GM12878 (cell line): Measurements from ENCODE around the gene ISLR2. TPM values are rescaled to one million over a fixed set of nuclear protein-coding genes. Genes with fewer than 3 reads are reported as not detected.

Experiments
- ATAC-seq: fragments of 200-7000 bp; cut with Tn5 transposase; 3 replicates; pipeline ENCODE4 v1.9.1; 2020; ENCODE audit warnings: mild to moderate bottlenecking, moderate library complexity
- BruUV-seq: library from RNA; stranded (reverse); fragments of 400-500 nt; replicated peaks from 2 replicates; lab custom pipeline; 2021; lab: Mats Ljungman, UMichigan
- CTCF ChIA-PET: fragments of 300-600 bp; sonication (Branson Sonifier 250); formaldehyde crosslinking; extraction: SDS; loops from one replicate; lab custom pipeline; 2021; ENCODE audit warnings: inconsistent platforms; lab: Yijun Ruan, JAX
- POLR2A ChIA-PET: fragments of 350-600 bp; formaldehyde crosslinking; extraction: SDS; loops from one replicate; lab custom pipeline; 2021; ENCODE audit warnings: inconsistent platforms; lab: Charles Lee
- RAD21 ChIA-PET: fragments of 300-600 bp; sonication (Branson Sonifier 250); formaldehyde crosslinking; loops from one replicate; lab custom pipeline; 2023; ENCODE audit warnings: antibody characterized with exemption; ENCODE audit not compliant: unreplicated experiment; lab: Charles Lee
- SMC1A ChIA-PET: fragments of 300-600 bp; sonication (Branson Sonifier 250); formaldehyde crosslinking; loops from one replicate; lab custom pipeline; 2023; ENCODE audit not compliant: unreplicated experiment, uncharacterized antibody; lab: Charles Lee
- DNase-seq: peaks from one replicate; pipeline ENCODE4 v3.0.0-alpha.2; 2011; ENCODE audit warnings: low read depth, low spot score
- FAIRE-seq: peaks from 3 replicates; lab custom pipeline; 2011; peaks lifted over from hg19 to GRCh38; lab: Jason Lieb, UNC
- H2AFZ ChIP-seq: 2 replicates; pipeline ENCODE4 v1.6.0; 2011; ENCODE audit warnings: low read depth, low read length, control low read depth; ENCODE audit not compliant: control insufficient read depth
- H3K27ac ChIP-seq: 2 replicates; pipeline ENCODE4 v1.5.1; 2011; ENCODE audit warnings: control low read depth; ENCODE audit not compliant: control insufficient read depth, insufficient read depth
- H3K27me3 ChIP-seq, 2 experiments: replicated peaks in 1 of 2; 2 replicates each; pipeline versions ENCODE4 v1.6.0 to v1.6.1; 2011; ENCODE audit warnings: low read length in 1 of 2; ENCODE audit not compliant: control insufficient read depth in 2 of 2, insufficient read depth in 2 of 2
- H3K36me3 ChIP-seq, 2 experiments: 2 replicates each; pipeline ENCODE4 v1.5.1; 2011; ENCODE audit warnings: low read length in 1 of 2; ENCODE audit not compliant: control insufficient read depth in 2 of 2, insufficient read depth in 2 of 2
- H3K4me1 ChIP-seq: 2 replicates; pipeline ENCODE4 v1.6.1; 2011; ENCODE audit warnings: mild to moderate bottlenecking, low read length, moderate library complexity, mixed read lengths; ENCODE audit not compliant: control insufficient read depth, insufficient read depth
- H3K4me2 ChIP-seq: 2 replicates; pipeline ENCODE4 v1.6.0; 2011; ENCODE audit warnings: control low read depth; ENCODE audit not compliant: control insufficient read depth, insufficient read depth
- H3K4me3 ChIP-seq: fragments of 200-600 bp; sonication (generic); 2 replicates; pipeline ENCODE4 v1.5.1; 2016
- H3K79me2 ChIP-seq: 2 replicates; pipeline ENCODE4 v1.6.0; 2011; ENCODE audit warnings: low read length; ENCODE audit not compliant: control insufficient read depth, insufficient read depth
- H3K9ac ChIP-seq: 2 replicates; pipeline ENCODE4 v1.8.0; 2011; ENCODE audit warnings: low read length, control low read depth, mixed read lengths; ENCODE audit not compliant: control insufficient read depth, insufficient read depth
- H3K9me3 ChIP-seq: replicated peaks from 3 replicates; pipeline ENCODE4 v1.5.1; 2011; ENCODE audit warnings: mild to moderate bottlenecking, low read length; ENCODE audit not compliant: control insufficient read depth, insufficient read depth
- H4K20me1 ChIP-seq: 2 replicates; pipeline ENCODE4 v1.6.0; 2011; ENCODE audit not compliant: control insufficient read depth, insufficient read depth
- ATF2 ChIP-seq: IDR thresholded peaks from 2 replicates; pipeline ENCODE4 v1.6.1; 2012; ENCODE audit warnings: low read length, inconsistent platforms
- DPF2 ChIP-seq: fragments of 450-650 bp; IDR thresholded peaks from 2 replicates; pipeline ENCODE4 v1.6.1; 2017; ENCODE audit warnings: mild to moderate bottlenecking
- E4F1 ChIP-seq: fragments of 450-650 bp; IDR thresholded peaks from 2 replicates; pipeline ENCODE4 v1.6.1; 2018; ENCODE audit warnings: borderline replicate concordance, mild to moderate bottlenecking; ENCODE audit not compliant: partially characterized antibody
- ELK1 ChIP-seq: IDR thresholded peaks from 2 replicates; pipeline ENCODE4 v1.6.1; 2012; ENCODE audit warnings: low read depth, low read length, improper control_type of control experiment
- EP300 ChIP-seq, 2 experiments: fragments of 150-350 bp in 1 of 2; IDR thresholded peaks; 2 replicates each; pipeline ENCODE4 v1.6.1; 2011 to 2012; ENCODE audit warnings: low read depth in 2 of 2, low read length in 2 of 2, borderline replicate concordance in 1 of 2, improper control_type of control experiment in 1 of 2, inconsistent platforms in 1 of 2; ENCODE audit not compliant: control insufficient read depth in 1 of 2
- IKZF1 ChIP-seq: fragments of 450-650 bp; conservative IDR thresholded peaks from 2 replicates; pipeline ENCODE4 v1.6.1; 2017; ENCODE audit warnings: antibody characterized with exemption, mild to moderate bottlenecking
- KDM1A ChIP-seq: fragments of 200-600 bp; sonication (generic); IDR thresholded peaks from 2 replicates; pipeline ENCODE4 v1.6.1; 2016; ENCODE audit warnings: borderline replicate concordance
- MAX ChIP-seq: IDR thresholded peaks from 2 replicates; pipeline ENCODE4 v1.6.1; 2012; ENCODE audit warnings: low read depth, low read length, improper control_type of control experiment
- MYC ChIP-seq: IDR thresholded peaks from 2 replicates; pipeline ENCODE4 v1.6.1; 2011; ENCODE audit warnings: mild to moderate bottlenecking, low read length, moderate library complexity, inconsistent platforms; ENCODE audit not compliant: insufficient read depth, insufficient replicate concordance, insufficient read length, severe bottlenecking
- PKNOX1 ChIP-seq: fragments of 450-650 bp; IDR thresholded peaks from 2 replicates; pipeline ENCODE4 v1.6.1; 2016; ENCODE audit warnings: mild to moderate bottlenecking
- POLR2AphosphoS2 ChIP-seq: IDR thresholded peaks from 2 replicates; pipeline ENCODE4 v1.6.1; 2011; ENCODE audit warnings: low read depth, mild to moderate bottlenecking, low read length, improper control_type of control experiment, moderate library complexity
- SKIL ChIP-seq: fragments of 450-650 bp; IDR thresholded peaks from 2 replicates; pipeline ENCODE4 v1.6.1; 2017; ENCODE audit warnings: mild to moderate bottlenecking, low read depth, inconsistent platforms; ENCODE audit not compliant: poor library complexity, severe bottlenecking
- TCF3 ChIP-seq: IDR thresholded peaks from 2 replicates; pipeline ENCODE4 v1.6.1; 2012; ENCODE audit warnings: low read depth, mild to moderate bottlenecking, low read length, borderline replicate concordance; ENCODE audit not compliant: insufficient read depth
- YBX1 ChIP-seq: fragments of 450-650 bp; IDR thresholded peaks from 2 replicates; pipeline ENCODE4 v1.6.1; 2016; ENCODE audit warnings: antibody characterized with exemption
- ZNF24 ChIP-seq: fragments of 450-650 bp; IDR thresholded peaks from 2 replicates; pipeline ENCODE4 v1.6.1; 2017; ENCODE audit warnings: antibody characterized with exemption, mild to moderate bottlenecking
- ZNF622 ChIP-seq: fragments of 450-650 bp; IDR thresholded peaks from 2 replicates; pipeline ENCODE4 v1.6.1; 2017; ENCODE audit warnings: mild to moderate bottlenecking, inconsistent platforms
- WGBS: methylation state at CpG from one replicate; pipeline ENCODE4 v1.1.6; 2016; ENCODE audit warnings: low lambda C conversion rate; ENCODE audit not compliant: insufficient replicate concordance, insufficient coverage; ENCODE audit errors: missing lambda C conversion rate; 5-methylcytosine and 5-hydroxymethylcytosine counted together
- in situ Hi-C: fragments of 300-500 bp; cut with MboI; formaldehyde crosslinking; loops from 9 replicates; pipeline ENCODE4 v1.14.3; 2018; ENCODE audit warnings: mixed read lengths
- intact Hi-C: fragments of 100-400 bp; cut with micrococcal nuclease; formaldehyde crosslinking; loops from one replicate; pipeline ENCODE4 v1.14.2; 2022; ENCODE audit not compliant: unreplicated experiment
- polyA plus RNA-seq, 11 experiments: library from polyadenylated mRNA; depleted of rRNA in 4 of 11; unstranded in 6 of 11; stranded (reverse) in 5 of 11; fragments of >200 nt; fragmentation: Nextera tagmentation in 4 of 11; fragmentation: Illumina TruSeq in 1 of 11; extraction: Ambion mirVana in 4 of 11; extraction: Trizol in 1 of 11; gene quantifications; 1 replicate in 1 of 11; 2 replicates in 10 of 11; pipeline versions ENCODE4 v1.2.1 to v1.2.3, GENCODE V29; 2011 to 2016; ENCODE audit warnings: inconsistent platforms in 2 of 11, missing spikeins in 2 of 11, low read depth in 1 of 11
- total RNA-seq, 4 experiments: library from RNA; depleted of rRNA in 3 of 4; stranded (reverse); fragments of >200 nt in 3 of 4; fragmentation: Illumina TruSeq in 1 of 4; extraction: Trizol in 1 of 4; gene quantifications; 2 replicates each; pipeline versions ENCODE4 v1.2.1 to v1.2.3, GENCODE V29; 2013 to 2021

ISLR2 gene
- total and polyA plus RNA-seq, 10 of the 15 experiments (the other 5 are each of a cell fraction or from before 2014, with no cell fraction given): 0.04 to 0.21 (median 0.07) TPM; not detected in 4

GRCh38 chr15:74137537-74137894 lies 7.1 kb downstream of the ISLR2 start:
- TF ChIP-seq KDM1A: no peak
- TF ChIP-seq ZNF622: no peak
- no peak for TF ChIP-seq DPF2
- TF ChIP-seq POLR2AphosphoS2: no peak
- no peak for TF ChIP-seq ZNF24
- no peak for TF ChIP-seq IKZF1
- no peak for TF ChIP-seq E4F1
- no peak for TF ChIP-seq MAX
- TF ChIP-seq YBX1: no peak
- no peak for TF ChIP-seq ELK1
- no peak for TF ChIP-seq SKIL
- TF ChIP-seq TCF3: no peak
- TF ChIP-seq ATF2: no peak
- no peak for TF ChIP-seq MYC
- no peak for TF ChIP-seq EP300 (IDR thresholded peaks at IDR 0.05; ENCODE audit: borderline replicate concordance in 1 of 2, control insufficient read depth in 1 of 2, low read depth in 2 of 2, low read length in 2 of 2)
- no peak for TF ChIP-seq PKNOX1
- Histone ChIP-seq H3K27me3 (peaks cover 15 to 23% of the 10 kb centered on the region in 2 experiments), H2AFZ (no peak overlapping the region), H3K27ac (no peak overlapping the region), H3K4me3 (no peak overlapping the region), H3K9ac (no peak overlapping the region), H3K4me2 (no peak overlapping the region), H3K9me3 (no peaks in the 10 kb centered on the region; the same call in 2 of the 3 replicates), H3K4me1 (peaks cover 10% of the 10 kb centered on the region), H4K20me1 (no peaks in the 10 kb centered on the region), H3K36me3 (no peaks in the 10 kb centered on the region), H3K79me2 (no peaks in the 10 kb centered on the region)
- ATAC-seq: no peak
- CTCF ChIA-PET: interaction anchor here (1.5 kb wide), 1 partner anchor 9 kb away, joined by 7 read pairs; no protein-coding TSS in a partner anchor
- SMC1A ChIA-PET: no interaction called here
- DNase-seq: no peak
- intact Hi-C loops: no loop called here
- no peak for FAIRE-seq
- WGBS: 95% methylated on average over 2 of the region's 2 CpGs
- POLR2A ChIA-PET: no interaction called here
- in situ Hi-C loops: no loop called here
- BruUV-seq: no TSS peak
- RAD21 ChIA-PET: no interaction called here
